ENCODE data around the gene AJM1. TPM values are rescaled to one million over a fixed set of nuclear protein-coding genes. Genes with fewer than 3 reads are reported as not detected.

The AJM1 gene
- polyA plus RNA-seq, 2 of the 4 experiments (the other 2 are of a cell fraction): 0.76 to 3.0 TPM

- POLR2A ChIA-PET: interaction anchor here (0.7 kb wide), 1 partner anchor 16 kb away, joined by 4 read pairs; no protein-coding TSS in a partner anchor
- no peak for DNase-seq (ENCODE audit: low read depth in 1 of 2, low spot score in 1 of 2)
- H3K27ac ChIP-seq: no peak overlapping the region
- H3K9me3 ChIP-seq: no peaks in the 10 kb centered on the region
- TF ChIP-seq EHF (CRISPR knock-in tag; IDR thresholded peaks at IDR 0.05) (no peak), HEYL (CRISPR knock-in tag; IDR thresholded peaks at IDR 0.05) (no peak), KDM1A (IDR thresholded peaks at IDR 0.05; ENCODE audit: low read depth) (no peak), MAZ (IDR thresholded peaks at IDR 0.05; ENCODE audit: borderline replicate concordance, low read depth, low read length) (no peak), HOXA7 (CRISPR knock-in tag; IDR thresholded peaks at IDR 0.05) (no peak), ZFP36 (IDR thresholded peaks at IDR 0.05; ENCODE audit: borderline replicate concordance, partially characterized antibody) (no peak), ESRRA (IDR thresholded peaks at IDR 0.05; ENCODE audit: borderline replicate concordance, low read length) (no peak), CBX8 (IDR thresholded peaks at IDR 0.05) (no peak), FOSL2 (IDR thresholded peaks at IDR 0.05) (no peak), FOSL2 (CRISPR knock-in tag; IDR thresholded peaks at IDR 0.05) (no peak), GATA3 (IDR thresholded peaks at IDR 0.05; ENCODE audit: borderline replicate concordance) (no peak), HES2 (IDR thresholded peaks at IDR 0.05) (no peak), CEBPB (IDR thresholded peaks at IDR 0.05) (no peak), CHD4 (IDR thresholded peaks at IDR 0.05; ENCODE audit: borderline replicate concordance) (no peak), TFCP2L1 (CRISPR knock-in tag; IDR thresholded peaks at IDR 0.05) (no peak), HDAC2 (IDR thresholded peaks at IDR 0.05) (no peak)
- TF ChIP-seq, protein P1, sequence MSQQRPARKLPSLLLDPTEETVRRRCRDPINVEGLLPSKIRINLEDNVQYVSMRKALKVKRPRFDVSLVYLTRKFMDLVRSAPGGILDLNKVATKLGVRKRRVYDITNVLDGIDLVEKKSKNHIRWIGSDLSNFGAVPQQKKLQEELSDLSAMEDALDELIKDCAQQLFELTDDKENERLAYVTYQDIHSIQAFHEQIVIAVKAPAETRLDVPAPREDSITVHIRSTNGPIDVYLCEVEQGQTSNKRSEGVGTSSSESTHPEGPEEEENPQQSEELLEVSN (IDR thresholded peaks at IDR 0.05; ENCODE audit: borderline replicate concordance, low read depth): no peak
- TF ChIP-seq, protein P2, sequence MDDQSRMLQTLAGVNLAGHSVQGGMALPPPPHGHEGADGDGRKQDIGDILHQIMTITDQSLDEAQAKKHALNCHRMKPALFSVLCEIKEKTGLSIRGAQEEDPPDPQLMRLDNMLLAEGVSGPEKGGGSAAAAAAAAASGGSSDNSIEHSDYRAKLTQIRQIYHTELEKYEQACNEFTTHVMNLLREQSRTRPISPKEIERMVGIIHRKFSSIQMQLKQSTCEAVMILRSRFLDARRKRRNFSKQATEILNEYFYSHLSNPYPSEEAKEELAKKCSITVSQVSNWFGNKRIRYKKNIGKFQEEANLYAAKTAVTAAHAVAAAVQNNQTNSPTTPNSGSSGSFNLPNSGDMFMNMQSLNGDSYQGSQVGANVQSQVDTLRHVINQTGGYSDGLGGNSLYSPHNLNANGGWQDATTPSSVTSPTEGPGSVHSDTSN (IDR thresholded peaks at IDR 0.05): no peak
- ATAC-seq: no peak
- CTCF ChIA-PET: interaction anchor here (0.5 to 3.0 kb wide), 9 partner anchors 8 to 237 kb away, joined by 3 to 10 read pairs (median 4); partner anchors contain the start of gene AJM1
- H3K4me1 ChIP-seq: no peaks in the 10 kb centered on the region
- WGBS (ENCODE audit: missing lambda C conversion rate): 94% methylated on average over 8 of the region's 24 CpGs
- H3K4me2 ChIP-seq: no peak overlapping the region
- no peak overlapping the region for H3K4me3 ChIP-seq
- no peak for FAIRE-seq
These were observed 15.3 kb upstream of the AJM1 start for GRCh38 chr9:136826703-136827582.

DNA sequence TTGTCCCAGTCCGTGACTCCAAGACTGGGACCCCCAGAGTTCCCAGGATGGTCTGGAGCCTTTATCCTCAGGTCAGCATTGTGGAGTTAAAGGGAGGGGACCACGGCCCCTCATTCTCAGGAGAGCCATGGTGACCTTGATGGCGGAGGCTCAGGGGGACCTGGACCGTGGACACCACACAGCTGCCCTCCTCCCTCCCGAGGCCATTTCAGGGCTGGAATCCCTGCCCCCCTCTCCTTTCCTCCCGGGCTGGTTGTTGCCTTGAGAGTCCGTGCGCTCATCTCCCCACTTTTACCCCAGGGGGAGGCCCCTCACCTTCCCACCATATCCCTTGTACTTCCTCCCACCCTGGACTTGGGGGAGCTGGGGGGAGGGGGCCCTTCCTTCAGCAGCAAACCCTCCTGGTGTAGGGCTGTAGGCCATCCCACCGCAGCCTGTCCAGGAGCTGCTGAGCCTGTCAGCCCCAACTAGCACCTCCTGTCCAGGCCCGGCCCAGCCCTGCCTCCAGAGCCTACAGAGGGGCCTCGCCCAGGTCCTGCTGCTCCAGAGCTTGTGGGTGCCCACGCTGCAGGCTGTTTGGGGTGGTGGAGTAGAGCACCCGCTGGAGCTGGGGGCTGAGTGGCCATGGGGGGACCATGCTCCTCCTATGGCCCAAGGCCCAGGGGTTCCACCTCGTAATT, 14.3 kb upstream of the AJM1 start:
- TF ChIP-seq RNF2 (IDR thresholded peaks at IDR 0.05; ENCODE audit: borderline replicate concordance, low read depth): no peak
- TF ChIP-seq HDAC2 (IDR thresholded peaks at IDR 0.05): no peak
- TF ChIP-seq TP53 (CRISPR knock-in tag; IDR thresholded peaks at IDR 0.05): no peak
- no peak for TF ChIP-seq FOSB (CRISPR knock-in tag; IDR thresholded peaks at IDR 0.05)
- Histone ChIP-seq H3K4me1 (no peaks in the 10 kb centered on the region), H3K4me2 (no peak overlapping the region), H3K27ac (no peak overlapping the region), H3K4me3 (no peak overlapping the region), H3K9me3 (no peaks in the 10 kb centered on the region)
- POLR2A ChIA-PET: interaction anchor here (0.7 kb wide), 1 partner anchor 17 kb away, joined by 4 read pairs; no protein-coding TSS in a partner anchor
- 91% methylated on average over 12 of the region's 14 CpGs for WGBS (ENCODE audit: missing lambda C conversion rate)
- FAIRE-seq (no peak), DNase-seq (ENCODE audit: low read depth in 1 of 2, low spot score in 1 of 2) (no peak), ATAC-seq (no peak)
- CTCF ChIA-PET: interaction anchor here (0.6 to 8.1 kb wide), 5 partner anchors 15 to 236 kb away, joined by 3 to 72 read pairs (median 4); partner anchors contain the start of gene AJM1
